Measurements from ENCODE around the gene CCDC174. TPM values are rescaled to one million over a fixed set of nuclear protein-coding genes. Genes with fewer than 3 reads are reported as not detected.

The CCDC174 gene
- total RNA-seq, 1 donor from 2014 or later, result 32.4 TPM

DNA sequence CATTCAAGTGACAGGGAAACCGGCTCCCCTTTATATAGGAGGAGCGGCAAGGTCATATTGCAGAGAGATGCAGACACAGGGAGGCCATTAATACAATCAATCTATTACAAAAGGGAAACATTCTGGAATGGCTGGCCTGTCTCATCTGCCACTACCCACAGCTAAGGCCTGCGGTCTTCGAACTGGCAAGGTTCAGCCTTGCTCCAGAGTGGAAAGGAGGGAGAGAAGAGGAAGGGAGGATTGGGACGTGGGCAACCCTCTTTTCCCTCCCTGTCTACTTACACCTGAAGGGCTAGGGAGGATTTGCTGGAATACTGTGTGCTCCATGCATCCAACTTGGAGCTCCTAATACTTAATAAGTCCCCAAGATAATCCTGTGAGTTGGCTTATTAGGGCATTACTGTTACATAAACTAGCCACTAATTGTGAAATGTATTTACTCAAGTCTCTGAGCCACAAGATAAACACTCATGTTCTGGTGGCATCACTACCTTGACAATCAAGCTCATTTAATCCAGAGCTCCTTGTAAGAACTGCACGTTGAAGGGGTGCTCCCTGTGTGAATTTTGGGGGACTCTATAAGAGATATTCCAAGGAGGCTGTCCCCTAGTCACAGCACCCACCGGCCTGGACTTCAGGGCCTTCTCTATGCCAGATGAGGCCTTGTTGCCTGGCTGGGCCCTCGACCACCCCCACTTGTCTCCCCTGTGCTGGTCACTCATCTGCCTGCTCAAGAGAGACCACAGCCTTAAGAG, 19.7 kb upstream of the CCDC174 start:
- no peak for DNase-seq
- H3K27me3 Mint-ChIP-seq, result peaks cover 55% of the 10 kb centered on the region

DNA sequence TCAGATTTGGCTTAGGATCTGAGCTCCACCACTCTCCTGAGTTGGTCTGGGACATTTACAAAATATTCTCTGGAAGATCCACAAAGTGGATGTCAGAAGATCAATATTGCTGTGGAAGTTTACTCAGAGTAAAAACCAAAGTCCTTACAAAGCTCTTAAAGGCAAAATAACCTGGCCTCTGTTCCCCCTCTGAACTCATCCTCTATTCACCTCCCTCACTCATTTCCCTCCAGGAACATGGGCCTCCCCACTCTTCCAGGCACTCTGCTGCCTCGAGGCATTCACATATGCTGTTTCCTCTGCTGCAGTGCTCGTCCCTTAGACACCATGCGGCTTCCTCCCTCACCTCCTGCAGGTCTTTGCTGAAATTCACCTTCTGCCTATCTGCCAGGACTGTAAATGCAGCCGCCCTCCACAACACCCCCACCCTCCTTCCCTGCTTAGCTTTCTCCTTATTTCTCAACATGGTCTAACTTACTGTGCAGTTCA, 19.1 kb upstream of the CCDC174 start:
- TF ChIP-seq, protein P1, sequence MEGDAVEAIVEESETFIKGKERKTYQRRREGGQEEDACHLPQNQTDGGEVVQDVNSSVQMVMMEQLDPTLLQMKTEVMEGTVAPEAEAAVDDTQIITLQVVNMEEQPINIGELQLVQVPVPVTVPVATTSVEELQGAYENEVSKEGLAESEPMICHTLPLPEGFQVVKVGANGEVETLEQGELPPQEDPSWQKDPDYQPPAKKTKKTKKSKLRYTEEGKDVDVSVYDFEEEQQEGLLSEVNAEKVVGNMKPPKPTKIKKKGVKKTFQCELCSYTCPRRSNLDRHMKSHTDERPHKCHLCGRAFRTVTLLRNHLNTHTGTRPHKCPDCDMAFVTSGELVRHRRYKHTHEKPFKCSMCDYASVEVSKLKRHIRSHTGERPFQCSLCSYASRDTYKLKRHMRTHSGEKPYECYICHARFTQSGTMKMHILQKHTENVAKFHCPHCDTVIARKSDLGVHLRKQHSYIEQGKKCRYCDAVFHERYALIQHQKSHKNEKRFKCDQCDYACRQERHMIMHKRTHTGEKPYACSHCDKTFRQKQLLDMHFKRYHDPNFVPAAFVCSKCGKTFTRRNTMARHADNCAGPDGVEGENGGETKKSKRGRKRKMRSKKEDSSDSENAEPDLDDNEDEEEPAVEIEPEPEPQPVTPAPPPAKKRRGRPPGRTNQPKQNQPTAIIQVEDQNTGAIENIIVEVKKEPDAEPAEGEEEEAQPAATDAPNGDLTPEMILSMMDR (IDR thresholded peaks at IDR 0.05), result no peak
- peaks cover 55% of the 10 kb centered on the region for H3K27me3 Mint-ChIP-seq
- no peaks in the 10 kb centered on the region for H3K4me1 Mint-ChIP-seq
- DNase-seq, result no peak
- no peaks in the 10 kb centered on the region for H3K36me3 Mint-ChIP-seq (ENCODE audit: low read depth)
- intact Hi-C loops (cut with micrococcal nuclease), result no loop called here
- no peak overlapping the region for H3K4me3 Mint-ChIP-seq
- H3K27ac Mint-ChIP-seq, result no peak overlapping the region
- H3K9me3 Mint-ChIP-seq, result peaks cover 2% of the 10 kb centered on the region
- no peak for ATAC-seq (ENCODE audit: low read depth)
- POLR2A ChIA-PET, result no interaction called here
- CTCF ChIA-PET, result interaction anchor here (1.7 to 2.5 kb wide), 2 partner anchors 289 to 736 kb away, joined by 3 to 9 read pairs; no protein-coding TSS in a partner anchor

More for the DNA sequence above, 19.7 kb upstream of the CCDC174 start:
- no peak overlapping the region for H3K4me3 Mint-ChIP-seq
- H3K4me1 Mint-ChIP-seq, result no peaks in the 10 kb centered on the region
- intact Hi-C loops (cut with micrococcal nuclease), result no loop called here
- POLR2A ChIA-PET, result no interaction called here
- no peaks in the 10 kb centered on the region for H3K36me3 Mint-ChIP-seq (ENCODE audit: low read depth)
- no peak overlapping the region for H3K27ac Mint-ChIP-seq
- H3K9me3 Mint-ChIP-seq, result peaks cover 2% of the 10 kb centered on the region
- CTCF ChIA-PET, result interaction anchor here (0.7 to 2.5 kb wide), 3 partner anchors 289 to 735 kb away, joined by 3 to 9 read pairs (median 3); no protein-coding TSS in a partner anchor
- ATAC-seq (ENCODE audit: low read depth), result no peak
- TF ChIP-seq, protein P1 (IDR thresholded peaks at IDR 0.05), result no peak

DNA sequence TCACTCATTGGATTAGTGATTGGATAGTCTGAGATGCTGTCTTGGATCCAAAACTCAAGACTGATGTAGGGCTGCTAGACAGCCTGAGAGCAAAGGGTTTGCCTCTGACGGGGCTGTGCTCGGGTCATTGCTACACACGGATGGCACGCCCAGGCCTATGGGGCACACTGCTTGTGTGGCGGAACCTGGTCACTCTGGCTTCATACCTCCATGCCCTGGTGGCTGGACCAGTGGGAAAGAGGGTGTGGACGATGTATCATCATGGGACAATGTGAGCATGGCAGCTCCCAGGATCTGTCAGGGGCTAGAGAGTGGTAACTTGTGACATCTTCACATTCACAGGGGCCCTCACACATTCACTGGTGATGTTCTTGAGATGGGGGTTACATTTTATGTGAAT, 18.1 kb upstream of the CCDC174 start:
- Mint-ChIP-seq H3K27me3 (peaks cover 58% of the 10 kb centered on the region), H3K9me3 (no peaks in the 10 kb centered on the region), H3K4me1 (no peaks in the 10 kb centered on the region), H3K4me3 (no peak overlapping the region), H3K27ac (no peak overlapping the region), H3K36me3 (ENCODE audit: low read depth) (no peaks in the 10 kb centered on the region)
- ChIA-PET POLR2A (no interaction called here), CTCF (no interaction called here)
- intact Hi-C loops (cut with micrococcal nuclease), result no loop called here
- ATAC-seq (ENCODE audit: low read depth) (no peak), DNase-seq (no peak)
- TF ChIP-seq, protein P1 (IDR thresholded peaks at IDR 0.05), result no peak

DNA sequence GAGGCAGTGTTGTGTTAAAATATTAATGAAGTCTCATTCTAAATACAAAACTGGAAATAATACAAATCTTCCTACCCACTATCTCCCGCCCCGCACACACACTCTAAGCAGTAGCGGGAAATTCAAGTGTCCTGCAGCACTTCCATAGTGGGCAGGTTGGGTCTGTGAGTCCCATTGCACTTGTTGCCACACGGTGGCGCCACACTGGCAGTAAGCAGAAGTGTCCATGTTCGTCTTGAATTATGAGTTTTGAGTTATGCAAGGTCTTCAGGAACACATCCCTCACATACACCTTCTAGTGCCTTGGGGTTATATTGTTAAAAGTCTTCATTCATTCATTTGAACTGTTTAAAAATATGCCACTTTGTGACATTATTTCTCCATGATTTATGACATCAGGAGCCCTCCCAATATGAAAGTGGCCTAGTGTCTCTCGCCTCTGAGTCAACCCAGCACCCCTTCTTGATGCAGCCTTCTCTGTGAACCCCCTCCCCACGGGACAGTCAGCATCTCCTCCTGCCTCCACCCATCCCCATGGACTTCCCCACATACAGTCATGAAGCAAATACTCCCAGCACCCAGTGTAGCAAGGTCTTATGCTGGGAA, 17.6 kb upstream of the CCDC174 start:
- ATAC-seq (ENCODE audit: low read depth) (peak; percentile 56), DNase-seq (no peak)
- TF ChIP-seq, protein P1 (IDR thresholded peaks at IDR 0.05), result peak; percentile 28
- ChIA-PET CTCF (interaction anchor here (1.7 kb wide), 1 partner anchor 9 kb away, joined by 6 read pairs; no protein-coding TSS in a partner anchor), POLR2A (no interaction called here)
- no peaks in the 10 kb centered on the region for H3K4me1 Mint-ChIP-seq
- H3K27me3 Mint-ChIP-seq, result peaks cover 59% of the 10 kb centered on the region
- no peak overlapping the region for H3K27ac Mint-ChIP-seq
- H3K4me3 Mint-ChIP-seq, result no peak overlapping the region
- H3K9me3 Mint-ChIP-seq, result no peaks in the 10 kb centered on the region
- intact Hi-C loops (cut with micrococcal nuclease), result loop anchor here (1.0 kb wide), 2 partner anchors 147 to 287 kb away; no protein-coding TSS in a partner anchor
- H3K36me3 Mint-ChIP-seq (ENCODE audit: low read depth), result no peaks in the 10 kb centered on the region

Measured in activated B cell treated with CpG ODN at 0.5 μM for 24 hours (primary cell).